Stimulated activated CD4-positive, alpha-beta T cell treated with anti-CD3 and anti-CD28 coated beads, TNF-alpha, amount 100 ng/mL, for 24 hours (primary cell): ENCODE measurements around the gene ANP32A.
A peak's percentile ranks its signal among the peaks of the same experiment; 100 is the strongest.

Experiments
- DNase-seq, 3 experiments: peaks; one replicate each; pipeline ENCODE4 v3.0.0-alpha.2; 2020; ENCODE audit warnings: low read depth in 3 of 3

ANP32A gene

GRCh38 chr15:68819495-68820294 is 1.0 kb downstream of the ANP32A start:
- peak in 2 of 3 experiments; percentile 21 to 36 for DNase-seq

- DNase-seq = peak in 2 of 3 experiments; percentile 17 to 40
Measured at GRCh38 chr15:68818769-68819494, 1.8 kb downstream of the ANP32A start.

GRCh38 chr15:68818066-68818768 is 2.5 kb downstream of the ANP32A start:
- peak; percentile 38 to 61 (median 54) for DNase-seq

- peak; percentile 53 to 63 (median 60) for DNase-seq
Measured at GRCh38 chr15:68817304-68818065, 3.2 kb downstream of the ANP32A start.

- no peak for DNase-seq
Measured at GRCh38 chr15:68816795-68817303, 3.8 kb downstream of the ANP32A start.

- DNase-seq = no peak
Measured at GRCh38 chr15:68816158-68816557, 4.5 kb downstream of the ANP32A start.

GRCh38 chr15:68815598-68815997 is 5.1 kb downstream of the ANP32A start:
- DNase-seq = no peak

- DNase-seq = no peak
Measured at GRCh38 chr15:68814596-68814995, 6.1 kb downstream of the ANP32A start.

GRCh38 chr15:68812597-68813431 is 7.9 kb downstream of the ANP32A start:
- no peak for DNase-seq

GRCh38 chr15:68812069-68812468 is 8.6 kb downstream of the ANP32A start:
- DNase-seq = no peak

- DNase-seq = no peak
Measured at GRCh38 chr15:68809517-68809916, 11.2 kb downstream of the ANP32A start.

GRCh38 chr15:68808770-68809169 is 11.9 kb downstream of the ANP32A start:
- no peak for DNase-seq

- DNase-seq = no peak
Measured at GRCh38 chr15:68808091-68808490, 12.6 kb downstream of the ANP32A start.

- DNase-seq = no peak
Measured at GRCh38 chr15:68807249-68807648, 13.4 kb downstream of the ANP32A start.

- DNase-seq = no peak
Measured at GRCh38 chr15:68806220-68807060, 14.3 kb downstream of the ANP32A start.

- no peak for DNase-seq
Measured at GRCh38 chr15:68802373-68802772, 18.3 kb downstream of the ANP32A start.

- no peak for DNase-seq
Measured at GRCh38 chr15:68801572-68802148, 19.0 kb downstream of the ANP32A start.

GRCh38 chr15:68800875-68801274 is 19.8 kb downstream of the ANP32A start:
- DNase-seq = no peak
